ENCODE results near the gene HMGCS1.
"Not testable (repeated sequence)": the region's sequence is repeated elsewhere in the genome, so short reads cannot be mapped to it uniquely, and the experiment has no call there.

Gene HMGCS1

GRCh38 chr5:43313035-43313853, at the start of gene HMGCS1:
HMGCS1 (minus strand) TSS chr5:43313412; CDS start chr5:43298965, 14,447 bp downstream.
- DNase-seq: peak; percentile 96 to 99

DNA sequence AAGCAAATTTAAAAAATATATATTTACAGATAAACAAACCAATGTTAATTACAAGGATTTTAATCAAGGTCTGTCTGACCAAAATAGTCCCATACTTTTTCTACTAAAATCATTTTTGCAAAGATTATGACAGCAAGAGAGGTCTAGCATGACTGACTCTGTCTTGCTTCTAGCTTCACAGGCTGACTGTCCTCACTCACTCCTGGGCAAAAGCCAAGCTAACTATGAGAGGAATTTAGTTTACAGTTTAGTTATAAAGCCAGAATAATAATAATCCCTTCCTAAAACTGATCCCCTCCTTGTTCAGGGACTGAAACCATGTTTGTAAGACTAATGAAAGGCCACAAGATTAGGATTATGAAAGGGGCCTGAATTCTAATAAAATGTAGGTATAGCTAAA, 45.5 kb upstream of the HMGCS1 start:
- no peak for DNase-seq

- DNase-seq: no peak
These were observed 45.1 kb upstream of the HMGCS1 start for GRCh38 chr5:43358301-43358700.

- DNase-seq: no peak
These were observed 44.7 kb upstream of the HMGCS1 start for GRCh38 chr5:43357878-43358281.

- no peak for DNase-seq
These were observed 43.9 kb upstream of the HMGCS1 start for GRCh38 chr5:43357067-43357466.

- no peak for DNase-seq
These were observed 41.6 kb upstream of the HMGCS1 start for GRCh38 chr5:43354774-43355173.

- DNase-seq: no peak
These were observed 40.5 kb upstream of the HMGCS1 start for GRCh38 chr5:43353668-43354067.

- DNase-seq: no peak
These were observed 39.7 kb upstream of the HMGCS1 start for GRCh38 chr5:43352915-43353314.

GRCh38 chr5:43352131-43352530, 38.9 kb upstream of the HMGCS1 start:
- no peak for DNase-seq

DNA sequence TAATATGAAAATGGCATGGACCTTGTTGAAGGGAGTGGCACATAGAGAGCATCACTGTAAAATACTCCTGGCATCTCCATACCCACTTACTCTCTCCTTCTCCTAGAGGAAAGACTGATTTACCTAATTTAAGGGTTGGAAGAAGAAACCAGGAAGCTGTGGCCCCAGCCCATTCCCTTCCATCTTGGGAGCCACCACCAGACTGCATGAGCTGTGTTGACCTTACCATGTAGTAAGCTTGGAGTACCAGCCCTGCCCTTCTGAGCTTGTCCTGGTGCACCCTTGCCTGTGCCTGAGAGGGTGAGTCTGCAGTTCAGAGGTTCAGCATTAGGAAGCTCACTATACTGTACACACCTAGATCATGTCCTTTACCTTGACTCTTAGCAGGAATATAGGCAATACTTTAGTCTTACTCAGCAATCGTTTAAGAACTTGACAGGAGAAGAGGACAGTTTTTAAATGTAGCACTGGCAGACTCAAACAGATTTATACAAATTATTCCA, 35.7 kb upstream of the HMGCS1 start:
- DNase-seq: no peak

DNA sequence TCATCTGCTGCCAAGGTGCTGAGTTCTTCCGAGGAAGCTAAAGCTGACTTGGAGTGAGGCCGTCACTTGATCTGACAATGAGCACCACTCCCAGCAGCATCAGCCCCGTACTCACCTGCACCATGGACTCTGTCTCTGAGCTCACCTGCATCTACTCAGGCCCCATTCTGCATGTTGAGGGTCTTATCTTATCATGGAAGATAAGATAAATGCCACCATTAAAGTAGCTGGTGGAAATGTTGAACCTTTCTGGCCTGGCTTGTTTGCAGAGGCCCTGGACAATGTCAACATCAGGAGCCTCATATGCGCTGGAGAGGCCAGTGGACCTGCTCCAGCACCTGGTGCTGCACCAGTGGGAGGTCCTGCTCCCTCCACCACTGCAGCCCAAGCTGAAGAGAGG, 35.0 kb upstream of the HMGCS1 start:
- no peak for DNase-seq

DNA sequence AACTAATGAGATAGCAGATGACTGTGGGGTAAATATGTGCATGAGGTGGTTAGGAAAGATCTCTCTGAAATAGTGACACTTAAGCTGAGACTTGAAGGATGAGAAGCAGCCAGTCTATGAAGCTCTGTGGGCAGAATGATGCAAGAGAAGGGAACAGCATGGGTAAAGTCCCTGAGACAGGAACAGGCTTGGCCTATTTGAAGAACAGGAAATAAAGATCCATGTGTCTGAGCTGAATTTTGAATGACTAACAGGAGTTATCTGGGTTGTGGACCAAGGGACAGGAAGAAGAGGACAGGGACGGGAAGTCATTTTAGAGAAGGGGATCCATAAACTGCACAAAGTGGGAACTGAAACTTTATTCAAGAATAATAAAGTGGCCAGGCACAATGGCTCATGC, 25.6 kb upstream of the HMGCS1 start:
- no peak for DNase-seq

DNA sequence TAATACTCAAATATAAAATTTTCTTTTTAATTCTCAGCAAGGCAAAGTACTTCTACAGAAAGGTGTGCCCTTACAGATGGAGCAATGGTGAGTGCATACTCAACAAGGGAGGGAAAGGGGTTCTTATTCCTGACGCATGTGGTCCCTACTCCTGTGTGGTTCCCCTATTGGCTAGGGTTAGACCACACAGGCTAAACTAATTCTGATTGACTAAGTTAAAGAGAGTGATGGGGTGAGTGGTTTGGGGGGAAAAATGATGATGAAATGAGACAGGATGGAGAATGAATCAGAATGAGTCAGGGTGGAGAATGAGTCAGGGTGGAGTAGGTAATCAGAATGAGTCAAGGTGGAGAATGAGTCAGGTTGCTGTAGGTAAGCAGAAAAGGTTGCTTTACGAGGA, 22.9 kb upstream of the HMGCS1 start:
- DNase-seq: no peak

DNA sequence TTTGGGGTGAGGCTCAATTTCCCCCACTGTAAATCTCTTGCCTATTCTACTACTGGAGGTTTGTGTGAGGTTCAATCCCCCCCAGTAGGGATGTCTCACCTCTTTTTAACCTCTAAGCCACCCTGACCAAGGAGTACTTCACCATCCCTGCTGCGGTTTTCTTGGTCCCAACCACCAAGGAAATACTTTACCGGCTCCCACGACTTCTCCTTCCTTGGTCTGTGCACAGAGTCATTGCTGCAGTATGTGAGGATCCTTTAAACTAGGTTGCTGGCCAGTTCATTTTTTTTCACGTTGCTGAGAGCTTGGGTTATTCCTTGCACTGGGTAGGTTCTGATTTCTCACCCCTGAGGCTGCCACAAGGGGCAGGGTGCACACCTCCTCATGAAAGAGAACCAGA, 22.5 kb upstream of the HMGCS1 start:
- DNase-seq: no peak

DNA sequence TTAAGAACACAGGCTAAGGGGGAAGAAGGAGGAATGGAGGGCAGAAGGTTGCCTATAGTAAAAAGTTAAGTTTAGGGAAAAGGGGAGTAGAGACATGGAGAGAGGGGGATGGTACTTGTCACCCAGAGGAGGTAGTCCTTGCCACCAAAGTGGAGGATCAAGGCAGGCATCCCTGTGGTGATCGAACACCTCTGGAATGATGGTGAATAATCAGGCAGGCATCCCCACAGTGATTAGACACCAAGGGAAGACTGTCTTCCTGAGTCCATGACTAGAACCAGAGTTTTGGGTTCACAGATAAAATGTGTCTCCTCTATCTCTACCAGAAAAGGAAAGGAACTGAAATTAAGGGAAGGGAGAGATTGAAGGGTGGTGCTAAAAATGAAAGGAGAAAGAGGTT, 19.2 kb upstream of the HMGCS1 start:
- DNase-seq: no peak

DNA sequence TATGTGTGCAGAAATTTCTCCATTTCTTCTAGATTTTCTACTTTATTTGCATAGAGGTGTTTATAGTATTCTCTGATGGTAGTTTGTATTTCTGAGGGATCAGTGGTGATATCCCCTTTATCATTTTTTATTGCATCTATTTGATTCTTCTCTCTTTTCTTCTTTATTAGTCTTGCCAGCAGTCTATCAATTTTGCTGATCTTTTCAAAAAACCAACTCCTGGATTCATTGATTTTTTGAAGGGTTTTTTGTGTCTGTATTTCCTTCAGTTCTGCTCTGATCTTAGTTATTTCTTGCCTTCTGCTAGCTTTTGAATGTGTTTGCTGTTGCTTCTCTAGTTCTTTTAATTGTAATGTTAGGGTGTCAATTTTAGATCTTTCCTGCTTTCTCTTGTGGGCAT, 12.4 kb upstream of the HMGCS1 start:
- DNase-seq: not testable (repeated sequence)

DNA sequence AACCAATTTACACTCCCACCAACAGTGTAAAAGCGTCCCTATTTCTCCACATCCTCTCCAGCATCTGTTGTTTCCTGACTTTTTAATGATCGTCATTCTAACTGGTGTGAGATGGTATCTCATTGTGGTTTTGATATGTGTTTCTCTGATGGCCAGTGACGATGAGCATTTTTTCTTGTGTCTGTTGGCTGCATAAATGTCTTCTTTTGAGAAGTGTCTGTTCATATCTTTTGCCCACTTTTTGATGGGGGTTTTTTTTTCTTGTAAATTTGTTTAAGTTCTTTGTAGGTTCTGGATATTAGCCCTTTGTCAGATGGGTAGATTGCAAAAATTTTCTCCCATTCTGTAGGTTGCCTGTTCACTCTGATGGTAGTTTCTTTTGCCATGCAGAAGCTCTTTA, 10.3 kb upstream of the HMGCS1 start:
- not testable (repeated sequence) for DNase-seq

DNA sequence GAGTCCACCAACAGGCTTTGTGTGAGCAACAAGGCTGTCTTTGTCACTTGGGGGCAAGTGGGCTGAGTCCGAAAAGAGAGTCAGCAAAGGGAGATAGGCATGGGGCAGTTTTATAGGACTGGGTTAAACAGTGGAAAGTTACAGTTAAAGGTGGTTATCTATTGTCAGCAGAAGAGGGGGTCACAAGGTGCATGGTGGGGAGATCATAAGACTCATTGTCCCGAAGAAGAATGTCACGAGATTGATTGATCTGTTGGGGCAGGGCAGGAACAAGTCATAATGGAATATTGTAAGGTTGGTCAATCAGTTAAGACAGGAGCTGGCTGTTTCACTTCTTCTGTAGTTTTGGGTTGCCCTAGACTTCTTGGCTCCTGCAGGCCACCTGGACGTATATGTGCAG, 7.6 kb upstream of the HMGCS1 start:
- no peak for DNase-seq

GRCh38 chr5:43316421-43316820, 3.2 kb upstream of the HMGCS1 start:
- no peak for DNase-seq

GRCh38 chr5:43315682-43316081, 2.5 kb upstream of the HMGCS1 start:
- DNase-seq: peak in 1 of 2 experiments; percentile 20

DNA sequence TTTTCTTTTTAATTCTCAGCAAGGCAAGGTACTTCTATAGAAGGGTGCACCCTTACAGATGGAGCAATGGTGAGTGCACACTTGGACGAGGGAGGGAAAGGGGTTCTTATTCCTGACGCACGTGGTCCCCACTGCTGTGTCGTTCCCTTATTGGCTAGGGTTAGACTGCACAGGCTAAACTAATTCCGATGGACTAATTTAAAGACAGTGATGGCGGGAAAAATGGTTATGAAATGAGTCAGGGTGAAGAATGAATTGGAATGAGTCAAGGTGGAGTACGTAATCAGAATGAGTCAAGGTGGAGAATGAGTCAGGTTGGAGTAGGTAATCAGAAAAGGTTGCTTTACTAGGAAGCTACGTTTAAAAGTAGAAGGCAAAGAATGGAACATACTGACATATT, 2.1 kb upstream of the HMGCS1 start:
- no peak for DNase-seq

GRCh38 chr5:43314724-43315123, 1.5 kb upstream of the HMGCS1 start:
- no peak for DNase-seq

- DNase-seq: no peak
These were observed 744 bp upstream of the HMGCS1 start for GRCh38 chr5:43313854-43314457.

GRCh38 chr5:43312699-43313034, 545 bp downstream of the HMGCS1 start:
- no peak for DNase-seq
